Breast epithelium (tissue), 3 donors: ENCODE measurements around the gene PFKL.

Source experiments
- POLR2AphosphoS5 ChIP-seq, 3 donors: sonication (generic); formaldehyde crosslinking; IDR thresholded peaks; one replicate each; pipeline ENCODE4 v1.6.1; 2017; ENCODE audit warnings: antibody characterized with exemption in 3 of 3
- TF ChIP-seq, protein P1 (sequence below), 3 donors: fragments of 450-650 bp; IDR thresholded peaks; one replicate each; pipeline ENCODE4 v1.5.1; 2016 to 2017; ENCODE audit warnings: antibody characterized with exemption in 3 of 3, mild to moderate bottlenecking in 3 of 3, moderate library complexity in 3 of 3

DNA sequence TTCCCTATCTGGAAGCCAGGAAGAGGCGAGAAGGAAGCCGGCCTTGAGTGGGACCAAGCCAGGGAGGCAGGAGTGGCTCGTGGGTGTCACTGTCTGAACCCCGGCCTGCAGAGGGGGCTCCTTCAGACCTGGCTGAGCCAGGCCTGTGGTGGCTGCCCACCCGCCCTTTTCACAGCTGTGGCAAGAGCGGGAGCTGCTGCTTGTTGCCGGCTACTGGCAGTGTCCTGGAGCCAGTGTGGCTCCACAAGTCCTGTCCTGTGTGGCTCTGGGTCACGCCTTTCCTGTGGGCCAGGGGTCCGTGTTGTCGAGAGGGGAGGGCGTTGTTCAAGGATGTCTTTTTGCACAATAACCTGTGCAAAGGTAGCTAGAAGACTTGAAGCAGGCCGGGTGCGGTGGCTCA lies 1.3 kb downstream of the PFKL start:
- TF ChIP-seq, protein P1, sequence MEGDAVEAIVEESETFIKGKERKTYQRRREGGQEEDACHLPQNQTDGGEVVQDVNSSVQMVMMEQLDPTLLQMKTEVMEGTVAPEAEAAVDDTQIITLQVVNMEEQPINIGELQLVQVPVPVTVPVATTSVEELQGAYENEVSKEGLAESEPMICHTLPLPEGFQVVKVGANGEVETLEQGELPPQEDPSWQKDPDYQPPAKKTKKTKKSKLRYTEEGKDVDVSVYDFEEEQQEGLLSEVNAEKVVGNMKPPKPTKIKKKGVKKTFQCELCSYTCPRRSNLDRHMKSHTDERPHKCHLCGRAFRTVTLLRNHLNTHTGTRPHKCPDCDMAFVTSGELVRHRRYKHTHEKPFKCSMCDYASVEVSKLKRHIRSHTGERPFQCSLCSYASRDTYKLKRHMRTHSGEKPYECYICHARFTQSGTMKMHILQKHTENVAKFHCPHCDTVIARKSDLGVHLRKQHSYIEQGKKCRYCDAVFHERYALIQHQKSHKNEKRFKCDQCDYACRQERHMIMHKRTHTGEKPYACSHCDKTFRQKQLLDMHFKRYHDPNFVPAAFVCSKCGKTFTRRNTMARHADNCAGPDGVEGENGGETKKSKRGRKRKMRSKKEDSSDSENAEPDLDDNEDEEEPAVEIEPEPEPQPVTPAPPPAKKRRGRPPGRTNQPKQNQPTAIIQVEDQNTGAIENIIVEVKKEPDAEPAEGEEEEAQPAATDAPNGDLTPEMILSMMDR (IDR thresholded peaks at IDR 0.05): no peak
- TF ChIP-seq POLR2AphosphoS5 (IDR thresholded peaks at IDR 0.05): no peak
